Measurements from ENCODE around the gene ALCAM.

- TF ChIP-seq POLR2A (IDR thresholded peaks at IDR 0.05) (no peak), POLR2AphosphoS5 (IDR thresholded peaks at IDR 0.05) (no peak)
- TF ChIP-seq, protein P1, sequence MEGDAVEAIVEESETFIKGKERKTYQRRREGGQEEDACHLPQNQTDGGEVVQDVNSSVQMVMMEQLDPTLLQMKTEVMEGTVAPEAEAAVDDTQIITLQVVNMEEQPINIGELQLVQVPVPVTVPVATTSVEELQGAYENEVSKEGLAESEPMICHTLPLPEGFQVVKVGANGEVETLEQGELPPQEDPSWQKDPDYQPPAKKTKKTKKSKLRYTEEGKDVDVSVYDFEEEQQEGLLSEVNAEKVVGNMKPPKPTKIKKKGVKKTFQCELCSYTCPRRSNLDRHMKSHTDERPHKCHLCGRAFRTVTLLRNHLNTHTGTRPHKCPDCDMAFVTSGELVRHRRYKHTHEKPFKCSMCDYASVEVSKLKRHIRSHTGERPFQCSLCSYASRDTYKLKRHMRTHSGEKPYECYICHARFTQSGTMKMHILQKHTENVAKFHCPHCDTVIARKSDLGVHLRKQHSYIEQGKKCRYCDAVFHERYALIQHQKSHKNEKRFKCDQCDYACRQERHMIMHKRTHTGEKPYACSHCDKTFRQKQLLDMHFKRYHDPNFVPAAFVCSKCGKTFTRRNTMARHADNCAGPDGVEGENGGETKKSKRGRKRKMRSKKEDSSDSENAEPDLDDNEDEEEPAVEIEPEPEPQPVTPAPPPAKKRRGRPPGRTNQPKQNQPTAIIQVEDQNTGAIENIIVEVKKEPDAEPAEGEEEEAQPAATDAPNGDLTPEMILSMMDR (IDR thresholded peaks at IDR 0.05) = no peak
Measured at GRCh38 chr3:105463620-105464019, 96.9 kb downstream of the ALCAM start.
